Measurements from ENCODE around the gene GNG13. TPM values are rescaled to one million over a fixed set of nuclear protein-coding genes. Genes with fewer than 3 reads are reported as not detected.

Gene GNG13
- polyA plus RNA-seq, 3 donors from 2014 or later, result not detected

- DNase-seq, result no peak
- Mint-ChIP-seq H3K4me1 (peaks cover 0 to 8% of the 10 kb centered on the region in 2 donors), H3K27me3 (ENCODE audit: low read depth in 3 of 3) (peaks cover 0 to 4% (median 0%) of the 10 kb centered on the region in 3 donors), H3K27ac (no peak overlapping the region), H3K4me3 (peak overlapping the region in 4 of 5 donors; percentile 21 to 60 (median 43)), H3K36me3 (peaks cover 0 to 4% (median 4%) of the 10 kb centered on the region in 3 donors), H3K9me3 (no peaks in the 10 kb centered on the region)
Measured at GRCh38 chr16:789191-789850, 11.2 kb downstream of the GNG13 start.

GRCh38 chr16:788399-789126 is 12.0 kb downstream of the GNG13 start, which contains the start of gene CHTF18:
TSS of gene CHTF18 (plus strand) at chr16:788620. CDS start at chr16:788685, 65 bp downstream.
- Mint-ChIP-seq H3K4me1 (peaks cover 0 to 8% of the 10 kb centered on the region in 2 donors), H3K9me3 (no peaks in the 10 kb centered on the region), H3K27me3 (ENCODE audit: low read depth in 3 of 3) (peaks cover 0 to 4% (median 0%) of the 10 kb centered on the region in 3 donors), H3K4me3 (peak within 1 kb of the TSS; percentile 67 to 85 (median 83)), H3K36me3 (peaks cover 0 to 4% (median 4%) of the 10 kb centered on the region in 3 donors), H3K27ac (peak within 1 kb of the TSS in 4 of 6 donors; percentile 30 to 62 (median 46))
- DNase-seq, result peak; percentile 92 to 96 (median 94)

GRCh38 chr16:787978-788398 is 12.5 kb downstream of the GNG13 start, which contains the start of gene RPUSD1:
TSS of gene RPUSD1 (minus strand) at chr16:788381. CDS start at chr16:787737, 644 bp downstream.
- Mint-ChIP-seq H3K4me1 (peaks cover 0 to 8% of the 10 kb centered on the region in 2 donors), H3K27me3 (ENCODE audit: low read depth in 3 of 3) (peaks cover 0 to 4% (median 0%) of the 10 kb centered on the region in 3 donors), H3K9me3 (no peaks in the 10 kb centered on the region), H3K27ac (peak within 1 kb of the TSS in 4 of 6 donors; percentile 30 to 62 (median 46)), H3K36me3 (peaks cover 0 to 4% (median 4%) of the 10 kb centered on the region in 3 donors), H3K4me3 (peak within 1 kb of the TSS; percentile 67 to 85 (median 83))
- no peak for DNase-seq

GRCh38 chr16:787321-787966 is 13.1 kb downstream of the GNG13 start:
- Mint-ChIP-seq H3K9me3 (no peaks in the 10 kb centered on the region), H3K4me3 (peak overlapping the region; percentile 67 to 85 (median 83)), H3K36me3 (peaks cover 0 to 4% (median 4%) of the 10 kb centered on the region in 3 donors), H3K27ac (peak overlapping the region in 3 of 6 donors; percentile 30 to 62 (median 37)), H3K27me3 (ENCODE audit: low read depth in 3 of 3) (peaks cover 0 to 4% (median 0%) of the 10 kb centered on the region in 3 donors), H3K4me1 (peaks cover 0 to 8% of the 10 kb centered on the region in 2 donors)
- DNase-seq, result peak in 1 of 3 donors; percentile 8

- no peak overlapping the region for H3K27ac Mint-ChIP-seq
- no peaks in the 10 kb centered on the region for H3K9me3 Mint-ChIP-seq
- H3K4me1 Mint-ChIP-seq, result peaks cover 0 to 8% of the 10 kb centered on the region in 2 donors
- peak overlapping the region; percentile 56 to 83 (median 72) for H3K4me3 Mint-ChIP-seq
- peaks cover 0 to 4% (median 0%) of the 10 kb centered on the region in 3 donors for H3K27me3 Mint-ChIP-seq (ENCODE audit: low read depth in 3 of 3)
- H3K36me3 Mint-ChIP-seq, result no peaks in the 10 kb centered on the region
- peak; percentile 59 to 66 (median 61) for DNase-seq
Measured at GRCh38 chr16:785563-786535, 14.7 kb downstream of the GNG13 start.

GRCh38 chr16:784431-784830 is 16.1 kb downstream of the GNG13 start:
- H3K27me3 Mint-ChIP-seq (ENCODE audit: low read depth in 3 of 3), result peaks cover 0 to 6% (median 0%) of the 10 kb centered on the region in 3 donors
- peaks cover 0 to 6% of the 10 kb centered on the region in 2 donors for H3K4me1 Mint-ChIP-seq
- H3K9me3 Mint-ChIP-seq, result no peaks in the 10 kb centered on the region
- no peak overlapping the region for H3K4me3 Mint-ChIP-seq
- no peak overlapping the region for H3K27ac Mint-ChIP-seq
- no peaks in the 10 kb centered on the region for H3K36me3 Mint-ChIP-seq
- no peak for DNase-seq

- no peak overlapping the region for H3K4me3 Mint-ChIP-seq
- no peaks in the 10 kb centered on the region for H3K9me3 Mint-ChIP-seq
- no peaks in the 10 kb centered on the region for H3K36me3 Mint-ChIP-seq
- H3K27ac Mint-ChIP-seq, result peak overlapping the region in 1 of 6 donors; percentile 22
- H3K4me1 Mint-ChIP-seq, result peaks cover 0 to 6% of the 10 kb centered on the region in 2 donors
- peaks cover 0 to 6% (median 0%) of the 10 kb centered on the region in 3 donors for H3K27me3 Mint-ChIP-seq (ENCODE audit: low read depth in 3 of 3)
- DNase-seq, result no peak
Measured at GRCh38 chr16:783404-784161, 17.0 kb downstream of the GNG13 start.

GRCh38 chr16:782766-783403 is 17.6 kb downstream of the GNG13 start:
- no peaks in the 10 kb centered on the region for H3K9me3 Mint-ChIP-seq
- no peak overlapping the region for H3K4me3 Mint-ChIP-seq
- no peaks in the 10 kb centered on the region for H3K36me3 Mint-ChIP-seq
- peaks cover 0 to 6% of the 10 kb centered on the region in 2 donors for H3K4me1 Mint-ChIP-seq
- H3K27me3 Mint-ChIP-seq (ENCODE audit: low read depth in 3 of 3), result peaks cover 0 to 6% (median 0%) of the 10 kb centered on the region in 3 donors
- H3K27ac Mint-ChIP-seq, result peak overlapping the region in 1 of 6 donors; percentile 22
- no peak for DNase-seq

- no peak for DNase-seq
- no peaks in the 10 kb centered on the region for H3K9me3 Mint-ChIP-seq
- H3K27ac Mint-ChIP-seq, result no peak overlapping the region
- H3K4me1 Mint-ChIP-seq, result peaks cover 0 to 5% of the 10 kb centered on the region in 2 donors
- H3K27me3 Mint-ChIP-seq (ENCODE audit: low read depth in 3 of 3), result peaks cover 0 to 6% (median 0%) of the 10 kb centered on the region in 3 donors
- no peaks in the 10 kb centered on the region for H3K36me3 Mint-ChIP-seq
- H3K4me3 Mint-ChIP-seq, result no peak overlapping the region
Measured at GRCh38 chr16:782258-782657, 18.3 kb downstream of the GNG13 start.

GRCh38 chr16:781346-782010 is 19.1 kb downstream of the GNG13 start:
- H3K9me3 Mint-ChIP-seq, result no peaks in the 10 kb centered on the region
- peaks cover 0 to 3% (median 0%) of the 10 kb centered on the region in 3 donors for H3K27me3 Mint-ChIP-seq (ENCODE audit: low read depth in 3 of 3)
- no peak for DNase-seq
- no peak overlapping the region for H3K27ac Mint-ChIP-seq
- peaks cover 0 to 2% of the 10 kb centered on the region in 2 donors for H3K4me1 Mint-ChIP-seq
- H3K4me3 Mint-ChIP-seq, result no peak overlapping the region
- no peaks in the 10 kb centered on the region for H3K36me3 Mint-ChIP-seq

GRCh38 chr16:780296-780695 is 20.2 kb downstream of the GNG13 start:
- Mint-ChIP-seq H3K27me3 (ENCODE audit: low read depth in 3 of 3) (peaks cover 0 to 3% (median 2%) of the 10 kb centered on the region in 3 donors), H3K9me3 (no peaks in the 10 kb centered on the region), H3K36me3 (no peaks in the 10 kb centered on the region), H3K27ac (no peak overlapping the region), H3K4me1 (no peaks in the 10 kb centered on the region), H3K4me3 (peak overlapping the region in 1 of 5 donors; percentile 6)
- no peak for DNase-seq
